Measurements from ENCODE around the gene TNRC18. TPM values are rescaled to one million over a fixed set of nuclear protein-coding genes. Genes with fewer than 3 reads are reported as not detected.
"Not testable (repeated sequence)": the region's sequence is repeated elsewhere in the genome, so short reads cannot be mapped to it uniquely, and the experiment has no call there.

Gene TNRC18
- total RNA-seq, 1 donor from 2014 or later = 99.1 TPM

DNA sequence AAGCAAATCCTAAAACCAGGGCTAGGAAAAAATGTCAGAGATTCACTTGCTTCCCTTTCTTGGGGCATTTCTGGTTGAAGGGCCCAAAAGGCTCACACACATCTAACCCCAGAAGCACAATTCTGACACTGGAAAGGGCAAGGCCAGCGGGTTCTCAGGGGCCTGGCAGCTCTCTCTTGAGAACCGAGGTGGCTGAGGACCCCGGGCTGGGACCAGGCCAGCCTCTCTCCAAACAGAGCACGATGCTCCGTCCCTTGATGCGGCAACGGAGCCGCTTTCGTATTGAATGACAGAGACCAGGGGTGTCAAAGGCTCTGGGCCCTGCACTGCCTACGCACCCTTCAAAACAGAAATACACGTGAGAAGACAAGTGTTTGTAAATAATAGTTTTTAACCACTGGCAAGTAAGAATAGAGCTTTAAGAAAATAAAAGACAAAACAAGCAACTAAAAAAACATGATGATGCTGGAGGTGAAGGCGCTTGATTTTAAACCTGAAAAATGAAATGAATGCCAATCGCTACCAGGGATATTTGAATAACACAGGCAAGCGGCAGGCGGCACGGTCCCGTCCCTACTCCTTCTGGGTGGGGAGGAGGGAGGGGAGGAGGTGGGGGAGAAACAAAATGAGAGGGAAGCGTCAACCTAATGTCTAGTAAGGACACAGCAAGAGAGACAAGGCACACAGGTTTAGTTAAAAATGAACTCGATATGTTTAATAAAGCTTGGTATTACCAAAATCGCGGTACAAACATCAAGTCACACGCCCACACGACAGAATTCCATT is 72.8 kb downstream of the TNRC18 start:
- DNase-seq (ENCODE audit: extremely low read depth, low read depth, low spot score) = no peak

DNA sequence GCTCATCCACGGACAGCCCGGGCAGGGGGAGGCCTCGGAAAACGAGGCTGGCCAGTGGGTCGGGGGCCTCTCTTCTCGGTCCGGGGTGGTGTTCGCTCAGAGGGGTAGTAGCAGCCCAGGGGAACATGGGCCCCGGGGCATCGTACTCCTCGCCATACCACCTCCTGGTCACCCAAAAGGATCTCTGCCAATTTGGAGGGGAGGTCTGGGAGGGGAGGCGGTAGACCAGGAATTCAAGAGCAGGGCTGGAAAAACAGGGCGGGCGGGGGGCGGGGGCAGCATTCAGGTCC is 73.5 kb downstream of the TNRC18 start:
- DNase-seq (ENCODE audit: extremely low read depth, low read depth, low spot score) = no peak

DNA sequence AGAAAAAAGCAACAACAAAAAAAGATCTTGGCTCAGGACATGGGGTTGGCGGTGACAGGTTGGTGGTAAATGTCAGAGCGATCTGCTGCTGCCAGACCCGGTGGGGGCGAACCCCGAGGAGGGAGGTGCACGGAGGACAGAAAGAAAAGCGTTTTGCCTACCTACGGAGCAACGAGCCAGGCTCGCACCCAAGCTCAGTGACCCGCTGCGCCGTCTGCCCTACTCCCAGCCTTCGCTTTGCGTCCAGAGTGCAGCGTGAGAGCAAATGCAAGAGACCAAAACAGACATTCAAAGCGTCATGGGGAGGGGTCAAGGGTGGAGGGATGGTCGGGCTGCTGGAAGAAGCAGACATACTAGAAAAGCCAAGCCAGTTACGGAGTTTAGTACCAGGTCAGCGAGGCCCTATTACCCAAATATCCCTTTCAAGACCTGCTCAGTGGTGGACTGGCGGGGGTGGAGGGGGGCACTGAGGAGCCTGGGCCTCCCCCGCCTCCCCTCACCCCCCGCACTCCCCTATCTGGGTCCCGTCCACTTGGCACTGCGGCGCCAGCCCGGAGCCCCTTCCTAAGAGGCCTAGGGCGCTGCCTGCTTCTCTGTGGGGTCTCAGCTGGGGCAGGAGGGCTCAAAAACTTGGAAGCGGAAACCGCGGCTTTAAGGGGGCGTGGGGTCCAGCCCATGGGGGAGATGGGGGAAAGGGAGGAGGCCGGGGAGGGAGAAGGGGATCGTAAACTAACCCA is 74.0 kb downstream of the TNRC18 start:
- no peak for DNase-seq (ENCODE audit: extremely low read depth, low read depth, low spot score)

DNA sequence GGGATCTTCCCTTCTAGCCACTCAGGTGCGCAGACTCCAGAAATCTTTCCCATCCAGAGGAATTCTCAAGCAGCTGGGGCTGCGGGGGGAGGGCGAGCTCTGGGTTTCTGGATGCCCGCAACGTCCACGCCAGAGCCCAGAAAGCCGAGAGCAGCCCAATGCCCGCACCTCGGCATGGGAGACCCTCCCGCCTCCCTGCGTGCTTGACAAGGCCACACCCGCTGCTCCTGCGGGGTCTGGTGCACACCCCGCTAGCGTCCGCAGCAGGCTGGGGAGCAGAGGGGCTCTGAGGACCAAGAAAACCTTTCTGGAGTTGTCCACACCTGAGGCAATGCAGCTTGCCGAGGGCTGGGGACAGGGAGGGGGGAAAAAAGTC is 74.6 kb downstream of the TNRC18 start:
- no peak for DNase-seq (ENCODE audit: extremely low read depth, low read depth, low spot score)

DNA sequence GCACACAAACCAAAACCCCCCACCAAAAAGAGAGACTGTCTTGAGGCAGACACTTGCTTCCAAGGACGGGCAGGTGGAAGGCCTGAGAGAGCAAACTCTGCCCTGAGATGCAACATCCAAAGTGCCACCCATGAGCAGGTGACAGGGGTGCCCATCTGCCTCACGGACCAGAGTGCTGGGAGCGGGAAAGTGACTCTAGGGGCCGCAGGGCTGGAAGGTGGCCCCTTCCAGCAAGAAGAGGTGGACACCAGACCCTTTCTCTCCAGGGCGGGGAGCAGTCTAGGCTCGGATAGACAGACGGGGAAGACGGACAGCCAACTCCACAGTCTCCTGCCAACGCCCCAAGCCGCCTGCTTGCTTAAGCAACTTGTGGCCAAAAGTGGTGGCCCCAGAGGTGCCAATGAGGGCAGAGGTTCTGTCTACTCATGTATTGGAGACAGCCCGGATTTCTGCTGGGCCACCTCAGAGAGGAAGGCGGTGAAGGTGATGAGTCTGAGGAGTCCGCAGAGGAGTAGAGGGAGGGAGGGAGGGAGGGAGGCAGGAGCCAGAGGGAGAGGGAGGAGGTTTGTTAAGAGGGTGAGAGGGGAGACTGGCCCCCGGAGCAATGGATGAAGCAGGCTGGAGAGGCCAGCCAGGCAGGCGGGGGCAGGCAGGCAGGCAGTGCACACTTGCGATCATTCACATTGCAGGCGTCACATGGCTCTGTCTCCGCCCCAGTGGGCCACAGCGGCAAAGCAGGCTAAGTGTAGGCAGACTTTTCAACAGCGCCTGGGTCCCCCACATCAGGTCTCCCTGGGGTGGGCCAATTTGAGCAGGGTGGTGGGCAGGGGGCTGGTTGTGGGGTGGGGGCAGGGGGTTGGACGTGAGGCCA is 75.3 kb downstream of the TNRC18 start:
- DNase-seq (ENCODE audit: extremely low read depth, low read depth, low spot score) = no peak

DNA sequence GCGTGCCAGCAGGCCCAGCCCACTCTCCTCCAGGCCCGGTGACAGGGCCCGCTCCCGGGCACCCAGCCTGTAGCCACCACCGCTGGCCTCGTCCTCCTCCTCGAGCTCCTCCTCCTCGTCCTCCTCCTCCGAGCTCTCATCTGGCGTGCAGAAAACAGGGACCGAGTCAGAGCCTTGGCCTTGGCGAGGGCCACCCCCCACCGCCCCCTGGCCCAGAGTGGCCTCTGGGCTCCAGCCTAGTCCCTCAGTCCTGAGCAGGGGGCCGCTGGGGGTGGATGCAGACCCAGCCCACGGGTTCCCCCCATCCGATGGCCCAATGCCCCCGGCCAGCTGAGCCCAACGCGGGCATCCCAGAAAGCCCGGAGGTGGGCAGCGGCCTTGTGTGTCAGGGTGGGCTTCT is 78.0 kb downstream of the TNRC18 start:
- no peak for DNase-seq (ENCODE audit: extremely low read depth, low read depth, low spot score)

DNA sequence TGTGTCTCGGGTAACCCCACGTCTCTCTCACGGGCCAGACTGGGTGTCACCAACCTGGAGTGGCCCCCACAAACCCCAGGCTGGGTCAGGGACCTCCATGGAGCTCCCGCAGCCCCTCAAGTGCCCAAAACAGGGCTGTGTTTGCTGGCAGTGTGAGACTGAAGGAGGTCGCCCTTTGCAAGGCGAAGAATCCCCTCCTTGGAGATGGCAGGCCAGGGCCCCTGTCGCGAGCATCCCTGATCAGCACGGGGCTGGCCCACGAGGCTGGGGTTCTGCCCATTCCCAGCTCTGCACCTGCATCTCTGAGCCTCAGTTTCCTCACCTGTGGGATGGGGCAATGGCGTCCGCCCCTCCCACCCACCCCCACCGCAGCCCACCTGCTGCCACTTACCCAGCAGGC is 78.5 kb downstream of the TNRC18 start:
- no peak for DNase-seq (ENCODE audit: extremely low read depth, low read depth, low spot score)

DNA sequence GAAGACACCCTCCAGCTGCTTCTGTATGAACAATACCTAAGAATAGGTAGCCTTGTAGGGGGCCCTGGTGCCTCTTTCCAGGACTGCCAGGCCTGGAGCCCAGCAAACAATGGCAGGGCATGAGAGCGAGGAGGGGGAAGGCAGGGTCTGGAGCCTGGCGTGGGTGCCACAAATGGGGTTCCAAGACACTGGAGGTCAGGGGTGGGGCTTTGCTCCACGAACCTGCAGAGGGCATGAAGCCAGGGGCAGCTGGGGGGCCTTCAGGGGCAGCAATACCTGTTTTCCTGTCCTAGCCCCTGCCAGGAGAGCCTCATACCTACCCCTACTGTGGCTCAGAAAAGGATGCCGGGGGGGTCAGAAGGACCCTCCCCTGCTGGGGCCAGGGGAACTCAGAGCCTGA is 79.3 kb downstream of the TNRC18 start:
- DNase-seq (ENCODE audit: extremely low read depth, low read depth, low spot score) = no peak

DNA sequence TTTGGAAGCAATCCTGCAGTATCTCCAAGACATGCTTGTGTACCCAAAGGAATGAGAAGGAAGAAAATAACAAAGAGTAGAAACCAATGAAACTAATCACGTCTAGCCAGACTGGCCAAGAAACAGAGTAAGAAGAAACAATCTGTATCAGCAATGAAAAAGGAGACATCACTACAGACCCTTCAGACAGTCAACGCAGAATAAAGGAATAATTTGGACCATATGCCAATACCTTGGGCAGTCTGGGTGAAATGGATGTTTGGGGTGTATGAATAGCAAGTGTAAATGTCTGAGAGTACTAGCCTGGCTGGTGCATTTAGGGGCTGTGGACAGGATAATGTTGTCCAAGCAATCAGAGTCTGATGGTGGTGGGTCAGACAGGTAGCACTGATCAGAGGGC is 79.8 kb downstream of the TNRC18 start:
- no peak for DNase-seq (ENCODE audit: extremely low read depth, low read depth, low spot score)

DNA sequence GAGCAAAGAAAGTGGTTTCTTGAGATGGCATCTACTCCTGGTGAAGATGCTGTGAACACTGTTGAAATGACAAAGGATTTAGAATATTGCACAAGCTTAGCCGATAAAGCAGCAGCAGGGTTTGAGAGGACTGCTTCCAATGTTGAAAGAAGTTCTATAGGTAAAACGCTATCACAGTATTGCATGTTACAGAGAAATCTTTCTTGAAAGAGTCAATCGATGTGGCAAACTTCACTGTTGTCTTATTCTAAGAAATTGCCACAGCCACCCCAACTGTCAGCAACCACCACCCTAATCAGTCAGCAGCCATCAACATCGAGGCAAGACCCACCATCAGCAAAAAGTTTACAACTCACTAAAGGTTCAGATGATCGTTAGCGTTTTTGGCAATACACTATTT is 81.0 kb downstream of the TNRC18 start:
- no peak for DNase-seq (ENCODE audit: extremely low read depth, low read depth, low spot score)

DNA sequence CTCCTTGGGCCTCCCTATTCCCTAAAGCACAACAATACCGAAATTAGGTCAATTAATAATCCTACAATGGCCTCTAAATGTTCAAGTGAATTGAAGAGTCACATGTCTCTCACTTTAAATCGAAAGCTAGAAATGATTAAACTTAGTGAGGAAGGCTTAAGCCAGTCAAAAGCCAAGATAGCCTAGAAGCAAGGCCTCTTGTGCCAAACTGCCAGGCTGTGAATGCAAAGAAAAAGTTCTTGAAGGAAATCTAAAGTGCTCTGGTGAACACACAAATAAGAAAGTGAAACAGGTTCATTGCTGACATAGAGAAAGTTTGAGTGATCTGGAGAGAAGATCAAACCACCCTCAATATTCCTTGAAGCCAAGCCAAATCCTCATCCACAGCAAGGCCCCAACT is 83.7 kb downstream of the TNRC18 start:
- DNase-seq (ENCODE audit: extremely low read depth, low read depth, low spot score) = no peak

DNA sequence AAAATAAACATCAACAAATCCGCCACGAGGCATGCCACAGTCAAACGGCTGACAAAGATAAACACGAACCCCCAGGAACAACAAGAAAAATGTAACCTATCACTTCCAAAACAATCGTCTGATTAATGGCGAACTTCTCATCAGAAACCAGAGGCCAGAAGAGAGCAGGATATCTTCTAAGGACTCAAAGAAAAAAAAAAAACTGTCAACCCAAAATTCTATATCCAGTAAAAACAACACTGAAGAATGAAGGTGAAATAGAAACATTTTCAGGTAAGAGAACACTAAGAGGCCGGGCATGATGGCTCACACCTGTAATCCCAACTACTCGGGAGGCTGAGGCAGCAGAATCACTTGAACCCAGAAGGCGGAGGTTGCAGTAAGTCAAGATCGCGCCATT is 86.6 kb downstream of the TNRC18 start:
- no peak for DNase-seq (ENCODE audit: extremely low read depth, low read depth, low spot score)

DNA sequence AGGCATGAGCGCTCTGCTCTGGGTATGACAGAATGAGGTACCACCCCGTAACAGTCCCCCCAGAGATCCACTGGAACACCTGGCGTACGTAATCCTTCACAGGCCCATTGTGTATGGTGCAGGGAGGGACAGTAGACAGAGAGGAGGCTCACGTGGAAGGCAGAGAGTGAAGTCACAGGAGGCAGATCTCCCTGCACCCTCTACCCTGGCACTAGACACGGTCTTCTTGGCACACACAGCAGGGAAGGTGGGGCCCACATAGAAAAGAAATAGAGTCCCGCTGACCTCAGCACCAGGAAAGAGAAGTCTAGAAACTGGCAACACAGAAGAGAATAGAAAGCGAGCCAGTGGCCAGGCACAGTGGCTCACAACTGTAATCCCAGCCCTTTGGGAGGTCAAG is 89.0 kb downstream of the TNRC18 start:
- no peak for DNase-seq (ENCODE audit: extremely low read depth, low read depth, low spot score)

DNA sequence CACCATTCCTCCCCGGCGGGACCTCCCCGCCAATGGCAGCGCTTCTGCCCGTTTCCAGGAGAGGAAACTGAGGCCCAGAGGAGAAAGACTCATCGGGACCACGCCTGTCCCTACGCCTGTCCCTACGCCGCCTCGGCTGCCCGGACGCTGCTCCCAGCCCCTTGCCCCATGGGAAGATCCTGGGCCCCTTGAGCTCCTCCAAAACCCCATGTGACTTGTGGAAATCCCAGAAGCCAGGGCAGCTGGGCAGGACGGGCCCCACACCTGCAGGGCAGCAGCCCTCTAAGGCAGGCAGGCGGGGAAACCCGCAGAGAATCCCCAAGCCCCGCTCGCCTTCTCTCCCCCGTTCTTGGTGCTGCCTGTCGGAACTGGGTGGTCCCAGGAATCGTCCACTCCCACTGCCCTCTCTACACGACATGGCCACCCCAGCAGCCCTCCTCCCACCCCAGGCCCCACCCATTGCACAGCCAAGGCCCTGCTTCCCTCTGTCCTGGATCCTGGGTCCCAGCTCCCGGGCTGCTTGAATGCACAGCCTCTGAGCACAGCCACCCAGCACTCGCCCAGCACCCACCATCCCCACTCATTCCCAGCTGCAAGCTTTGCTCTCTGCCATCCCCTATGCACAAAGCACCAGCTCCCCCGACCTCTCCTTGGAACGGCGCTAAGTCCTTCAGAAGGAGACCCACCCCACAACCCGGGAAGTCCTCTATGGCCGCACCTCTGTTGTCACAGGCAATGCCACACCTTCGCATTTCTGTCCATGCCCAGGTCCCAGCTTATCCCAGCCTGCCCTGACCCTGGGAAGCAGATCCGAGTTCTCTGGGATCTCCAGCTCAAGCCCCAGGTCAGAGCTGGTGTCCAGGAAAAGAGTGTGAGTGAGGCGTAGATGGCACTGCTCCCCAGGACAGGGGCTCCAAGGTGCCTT is 90.3 kb downstream of the TNRC18 start:
- DNase-seq (ENCODE audit: extremely low read depth, low read depth, low spot score) = no peak

DNA sequence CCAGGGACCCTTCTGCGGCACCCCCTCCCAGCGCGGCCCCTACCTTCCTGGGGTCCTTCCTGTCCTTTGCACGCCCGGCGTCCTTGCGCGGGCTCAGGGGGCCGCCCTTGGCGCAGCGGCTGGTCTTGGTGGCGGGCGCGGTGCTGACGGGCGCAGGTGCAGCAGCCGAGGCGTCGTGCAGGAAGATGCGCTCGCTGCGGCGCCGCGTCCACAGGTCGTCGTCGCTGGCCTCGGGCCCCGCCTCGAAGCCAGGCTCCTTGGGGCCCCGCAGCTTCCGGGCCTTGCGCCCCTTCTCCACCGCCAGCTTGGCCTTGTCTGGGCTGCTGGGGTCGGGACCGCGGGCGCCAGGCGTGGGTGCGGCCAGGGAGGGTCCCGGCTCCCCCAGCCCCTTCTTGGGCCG is 91.1 kb downstream of the TNRC18 start:
- DNase-seq (ENCODE audit: extremely low read depth, low read depth, low spot score) = no peak

DNA sequence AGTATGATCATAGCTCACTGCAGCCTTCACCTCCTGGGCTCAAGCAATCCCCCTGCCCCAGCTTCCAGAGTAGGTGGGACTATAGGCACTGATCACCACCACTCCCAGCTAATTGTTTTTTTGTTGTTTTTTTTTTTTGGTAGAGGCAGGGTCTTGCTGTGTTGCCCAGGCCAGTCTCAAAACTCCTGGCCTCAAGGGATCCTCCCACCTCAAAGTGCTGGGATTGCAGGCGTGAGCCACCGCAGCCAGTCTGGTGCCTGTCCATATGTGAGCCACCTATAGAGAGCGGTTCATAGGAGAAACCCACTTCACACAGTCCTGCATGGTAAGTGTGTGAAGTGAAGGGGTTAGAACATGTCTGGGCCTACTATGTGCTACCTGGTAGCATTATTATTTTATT is 93.3 kb downstream of the TNRC18 start:
- no peak for DNase-seq (ENCODE audit: extremely low read depth, low read depth, low spot score)

DNA sequence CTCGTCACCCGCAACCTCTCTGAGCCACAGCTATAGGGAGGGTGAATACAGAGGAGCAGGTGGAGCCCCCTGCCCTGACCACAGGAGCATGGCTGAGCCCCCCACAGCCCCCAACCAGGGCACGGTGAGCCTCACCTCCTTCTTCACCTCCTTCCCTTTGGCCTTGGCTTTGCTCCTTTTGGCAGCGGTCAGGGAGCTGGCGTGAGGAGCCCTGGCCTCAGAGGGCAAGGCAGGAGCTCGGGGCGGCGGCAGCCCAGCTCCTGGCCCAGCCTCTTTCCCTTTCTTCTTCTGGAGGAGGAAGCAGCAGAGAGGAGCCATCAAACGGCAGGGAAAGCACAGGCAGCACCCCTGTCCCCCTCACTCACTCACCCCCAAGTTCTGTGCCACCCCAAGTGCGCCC is 98.7 kb downstream of the TNRC18 start:
- DNase-seq (ENCODE audit: extremely low read depth, low read depth, low spot score) = no peak

DNA sequence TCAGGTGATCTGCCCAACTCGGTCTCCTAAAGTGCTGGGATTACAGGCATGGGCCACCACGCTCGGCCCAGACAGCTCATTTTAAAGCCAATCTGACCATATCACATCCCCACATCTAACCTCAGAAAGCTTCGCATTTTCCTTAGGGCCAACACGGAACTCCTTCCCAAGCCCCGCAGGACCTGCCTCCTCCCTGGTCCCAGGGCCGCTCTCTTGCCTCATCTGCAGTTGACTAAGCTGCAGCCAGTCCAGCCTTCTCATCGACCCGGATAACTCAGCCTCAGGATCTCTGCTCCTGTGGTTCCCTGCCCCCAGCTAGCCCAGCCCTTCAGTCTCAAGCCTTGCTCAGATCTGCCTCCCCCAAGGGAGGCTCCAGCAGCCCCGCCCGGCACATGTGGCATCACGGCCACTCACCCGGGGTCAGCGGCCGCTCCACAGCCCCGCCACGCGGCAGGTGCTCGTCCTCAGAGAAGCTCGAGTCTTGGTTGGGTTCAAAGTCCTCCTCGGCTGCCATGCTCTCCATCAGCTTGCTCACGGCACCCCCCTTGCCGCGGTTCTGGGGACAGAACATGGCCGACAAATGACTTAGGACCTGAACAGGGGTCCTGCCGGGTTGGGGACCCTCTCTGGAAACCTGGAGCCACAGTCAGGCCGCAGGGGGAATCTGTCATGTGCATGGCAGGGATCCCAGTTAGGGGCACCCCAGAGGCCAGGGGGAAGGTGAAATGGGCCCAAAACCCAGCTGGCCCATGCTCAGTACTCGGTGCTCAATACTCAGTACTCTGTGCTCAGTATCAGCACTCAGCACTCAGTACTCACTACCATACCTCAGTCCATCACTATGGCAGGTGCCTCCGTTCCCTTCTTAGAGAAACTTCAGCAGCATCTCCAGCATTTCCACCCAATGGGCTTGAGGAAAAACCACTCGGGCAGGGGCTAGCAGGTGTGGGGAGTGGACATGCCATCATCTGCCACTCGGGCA is 99.5 kb downstream of the TNRC18 start:
- DNase-seq (ENCODE audit: extremely low read depth, low read depth, low spot score) = not testable (repeated sequence)

DNA sequence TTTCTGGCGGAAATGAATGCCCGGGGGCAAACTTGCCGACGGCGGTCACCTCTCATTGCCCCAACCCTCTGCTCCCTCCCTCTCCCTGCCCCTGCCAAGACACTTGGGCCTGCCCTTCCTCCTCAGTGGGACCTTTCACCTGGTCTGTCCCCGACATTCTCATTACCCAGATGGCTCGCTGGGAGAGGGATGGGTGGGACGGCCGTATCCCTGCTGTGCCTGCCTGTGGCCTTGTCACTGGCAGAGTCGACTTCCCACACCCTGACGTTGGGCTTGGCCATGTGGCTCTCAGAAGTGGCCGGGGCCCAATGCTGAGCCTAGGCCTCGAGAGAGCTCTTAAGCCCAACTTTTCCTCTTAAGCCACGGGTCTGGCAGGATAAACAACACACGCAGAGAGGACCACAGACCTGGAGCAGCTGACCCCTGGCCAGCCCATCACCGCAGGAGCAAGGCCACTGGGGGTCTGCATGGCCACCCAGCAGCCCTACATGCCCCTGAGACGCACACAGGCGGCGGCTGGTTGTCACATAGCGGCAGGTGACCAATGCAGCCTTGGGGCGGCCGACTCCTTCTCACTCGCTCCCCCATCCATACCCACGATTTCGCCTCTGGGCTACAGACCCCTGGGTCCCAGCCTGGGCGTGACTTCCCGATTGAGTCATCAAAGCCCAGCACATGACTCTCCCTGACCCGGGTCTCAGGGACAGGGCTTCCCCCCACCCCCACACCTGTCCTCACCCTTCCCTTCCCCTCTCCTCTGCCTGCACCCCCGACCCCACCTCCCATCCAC is 100.8 kb downstream of the TNRC18 start:
- no peak for DNase-seq (ENCODE audit: extremely low read depth, low read depth, low spot score)

Data from glomerular endothelial cell (primary cell).